Amniotic stem cell (primary cell): ENCODE data around the gene MALRD1.

Source experiments
- DNase-seq: peaks from one replicate; lab custom pipeline; 2025; lab: John Stamatoyannopoulos, UW

MALRD1 gene

GRCh38 chr10:19226025-19226424 is 177.4 kb downstream of the MALRD1 start:
- DNase-seq, result no peak

GRCh38 chr10:19231034-19231433 is 182.4 kb downstream of the MALRD1 start:
- no peak for DNase-seq

GRCh38 chr10:19245889-19246752 is 197.5 kb downstream of the MALRD1 start:
- no peak for DNase-seq

GRCh38 chr10:19247843-19248242 is 199.2 kb downstream of the MALRD1 start:
- no peak for DNase-seq

GRCh38 chr10:19250546-19250945 is 201.9 kb downstream of the MALRD1 start:
- DNase-seq, result no peak

- no peak for DNase-seq
These were observed 203.9 kb downstream of the MALRD1 start for GRCh38 chr10:19252531-19252930.

GRCh38 chr10:19256331-19256730 is 207.7 kb downstream of the MALRD1 start:
- no peak for DNase-seq

- DNase-seq, result no peak
These were observed 214.7 kb downstream of the MALRD1 start for GRCh38 chr10:19263262-19263661.

GRCh38 chr10:19283285-19283684 is 234.7 kb downstream of the MALRD1 start:
- DNase-seq, result no peak

GRCh38 chr10:19283786-19284185 is 235.2 kb downstream of the MALRD1 start:
- no peak for DNase-seq

- DNase-seq, result no peak
These were observed 242.2 kb downstream of the MALRD1 start for GRCh38 chr10:19290770-19291169.

GRCh38 chr10:19294233-19294632 is 245.6 kb downstream of the MALRD1 start:
- DNase-seq, result no peak

GRCh38 chr10:19299645-19300044 is 251.0 kb downstream of the MALRD1 start:
- DNase-seq, result no peak

GRCh38 chr10:19302117-19302516 is 253.5 kb downstream of the MALRD1 start:
- peak; percentile 4 for DNase-seq

- DNase-seq, result no peak
These were observed 261.5 kb downstream of the MALRD1 start for GRCh38 chr10:19310066-19310465.

- no peak for DNase-seq
These were observed 267.7 kb downstream of the MALRD1 start for GRCh38 chr10:19316204-19316870.

GRCh38 chr10:19317952-19318351 is 269.4 kb downstream of the MALRD1 start:
- DNase-seq, result no peak

- DNase-seq, result no peak
These were observed 277.0 kb downstream of the MALRD1 start for GRCh38 chr10:19325581-19325980.

GRCh38 chr10:19328582-19328981 is 280.0 kb downstream of the MALRD1 start:
- DNase-seq, result no peak

- no peak for DNase-seq
These were observed 280.9 kb downstream of the MALRD1 start for GRCh38 chr10:19329475-19329874.

GRCh38 chr10:19332304-19332703 is 283.7 kb downstream of the MALRD1 start:
- no peak for DNase-seq

- no peak for DNase-seq
These were observed 285.0 kb downstream of the MALRD1 start for GRCh38 chr10:19333631-19334030.

GRCh38 chr10:19347621-19348020 is 299.0 kb downstream of the MALRD1 start:
- no peak for DNase-seq
